ENCODE results near the gene ATXN1. TPM values are rescaled to one million over a fixed set of nuclear protein-coding genes. Genes with fewer than 3 reads are reported as not detected.

ATXN1 gene
- total RNA-seq, 1 donor from 2014 or later = 3.9 TPM

DNA sequence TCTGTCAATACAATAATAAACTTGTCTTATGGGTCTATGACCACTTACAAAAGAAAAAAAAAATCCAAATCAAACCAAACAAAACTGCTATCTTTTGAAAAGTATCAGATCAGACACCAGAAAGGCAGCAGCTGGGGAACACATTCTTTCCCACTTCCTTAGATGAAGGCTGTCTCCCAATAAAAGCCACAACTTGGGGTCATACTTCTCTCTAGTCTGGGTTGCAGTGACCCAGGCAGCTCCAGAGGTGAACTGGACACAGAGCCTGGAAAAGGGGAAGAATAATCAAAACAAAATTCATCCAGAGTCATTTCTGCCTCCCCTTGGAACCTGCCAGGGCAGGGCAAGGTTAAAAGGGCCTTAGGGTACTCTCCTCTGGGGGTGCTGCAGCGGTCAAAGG, 19.1 kb downstream of the ATXN1 start:
- Mint-ChIP-seq H3K4me1 (no peaks in the 10 kb centered on the region), H3K36me3 (ENCODE audit: low read depth) (no peaks in the 10 kb centered on the region), H3K9me3 (no peaks in the 10 kb centered on the region), H3K27ac (ENCODE audit: unreplicated experiment) (no peak overlapping the region), H3K27me3 (ENCODE audit: low read depth) (no peaks in the 10 kb centered on the region), H3K4me3 (no peak overlapping the region)
- no peak for DNase-seq (ENCODE audit: low read depth, low spot score)
- TF ChIP-seq, protein P1, sequence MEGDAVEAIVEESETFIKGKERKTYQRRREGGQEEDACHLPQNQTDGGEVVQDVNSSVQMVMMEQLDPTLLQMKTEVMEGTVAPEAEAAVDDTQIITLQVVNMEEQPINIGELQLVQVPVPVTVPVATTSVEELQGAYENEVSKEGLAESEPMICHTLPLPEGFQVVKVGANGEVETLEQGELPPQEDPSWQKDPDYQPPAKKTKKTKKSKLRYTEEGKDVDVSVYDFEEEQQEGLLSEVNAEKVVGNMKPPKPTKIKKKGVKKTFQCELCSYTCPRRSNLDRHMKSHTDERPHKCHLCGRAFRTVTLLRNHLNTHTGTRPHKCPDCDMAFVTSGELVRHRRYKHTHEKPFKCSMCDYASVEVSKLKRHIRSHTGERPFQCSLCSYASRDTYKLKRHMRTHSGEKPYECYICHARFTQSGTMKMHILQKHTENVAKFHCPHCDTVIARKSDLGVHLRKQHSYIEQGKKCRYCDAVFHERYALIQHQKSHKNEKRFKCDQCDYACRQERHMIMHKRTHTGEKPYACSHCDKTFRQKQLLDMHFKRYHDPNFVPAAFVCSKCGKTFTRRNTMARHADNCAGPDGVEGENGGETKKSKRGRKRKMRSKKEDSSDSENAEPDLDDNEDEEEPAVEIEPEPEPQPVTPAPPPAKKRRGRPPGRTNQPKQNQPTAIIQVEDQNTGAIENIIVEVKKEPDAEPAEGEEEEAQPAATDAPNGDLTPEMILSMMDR (conservative IDR thresholded peaks at IDR 0.05) = no peak

DNA sequence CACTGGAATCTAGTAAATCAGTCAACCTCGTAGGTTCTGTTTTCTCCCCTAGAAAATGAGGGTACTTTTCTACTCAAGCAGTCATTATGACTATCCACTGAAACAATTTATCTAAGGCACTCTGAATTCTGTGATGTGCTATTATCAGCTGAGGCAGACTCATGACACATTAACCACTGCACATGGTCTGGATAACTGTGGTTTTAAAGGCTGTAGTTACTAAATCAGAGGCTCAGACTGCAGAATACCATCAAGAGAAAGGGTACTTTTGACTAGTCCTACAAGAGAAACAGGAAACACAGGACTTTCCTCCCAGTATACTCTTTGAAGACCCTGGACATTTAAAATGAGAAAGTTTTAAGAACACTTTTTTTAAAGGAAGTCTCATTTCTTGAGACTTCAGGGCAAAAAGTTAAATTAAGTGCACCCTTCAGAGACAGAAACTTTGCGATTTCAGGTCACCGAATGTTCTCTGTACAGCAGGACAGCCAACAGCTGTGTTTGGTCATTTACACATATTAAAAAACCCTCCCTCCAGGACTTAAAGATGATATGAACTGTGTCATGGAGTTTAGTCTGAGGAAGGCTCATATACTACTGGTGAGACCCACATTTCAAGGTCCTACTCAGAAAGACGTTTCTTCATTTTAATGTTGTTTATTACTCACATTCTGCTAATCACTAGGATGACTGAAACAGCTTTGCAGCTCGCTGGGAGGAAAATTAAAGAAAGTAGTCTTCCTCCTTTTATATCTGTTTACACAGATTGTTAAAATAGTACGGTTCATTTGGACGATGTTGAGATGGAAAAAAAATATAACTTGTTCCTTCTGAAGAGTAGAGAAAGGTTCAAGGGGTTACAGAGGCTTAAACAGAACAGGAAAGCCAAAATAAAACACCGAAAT, 19.9 kb downstream of the ATXN1 start:
- Mint-ChIP-seq H3K27ac (ENCODE audit: unreplicated experiment) (no peak overlapping the region), H3K4me3 (no peak overlapping the region), H3K4me1 (no peaks in the 10 kb centered on the region), H3K36me3 (ENCODE audit: low read depth) (no peaks in the 10 kb centered on the region), H3K9me3 (no peaks in the 10 kb centered on the region), H3K27me3 (ENCODE audit: low read depth) (no peaks in the 10 kb centered on the region)
- TF ChIP-seq, protein P1 (conservative IDR thresholded peaks at IDR 0.05) = no peak
- no peak for DNase-seq (ENCODE audit: low read depth, low spot score)

DNA sequence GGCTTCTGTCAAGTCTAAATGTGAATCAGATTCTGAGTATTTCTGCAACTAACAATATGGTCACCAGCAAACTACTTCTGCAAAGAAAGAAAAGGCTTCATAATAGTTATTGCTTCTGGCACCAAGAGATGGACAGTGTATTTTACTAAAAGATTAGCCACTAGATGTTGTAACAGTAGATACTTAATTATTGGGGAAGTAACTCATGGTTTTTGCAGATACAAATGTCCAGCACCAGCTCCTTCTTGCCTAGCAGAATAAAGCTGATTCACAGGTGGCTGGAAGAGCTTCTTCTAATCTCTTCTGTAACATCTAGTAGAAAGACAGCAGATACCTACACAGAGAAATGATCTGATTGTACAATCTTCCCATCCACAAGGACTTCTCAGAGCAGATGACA, 21.2 kb downstream of the ATXN1 start:
- Mint-ChIP-seq H3K27ac (ENCODE audit: unreplicated experiment) (no peak overlapping the region), H3K9me3 (no peaks in the 10 kb centered on the region), H3K27me3 (ENCODE audit: low read depth) (no peaks in the 10 kb centered on the region), H3K36me3 (ENCODE audit: low read depth) (no peaks in the 10 kb centered on the region), H3K4me3 (no peak overlapping the region), H3K4me1 (no peaks in the 10 kb centered on the region)
- TF ChIP-seq, protein P1 (conservative IDR thresholded peaks at IDR 0.05) = no peak
- no peak for DNase-seq (ENCODE audit: low read depth, low spot score)

DNA sequence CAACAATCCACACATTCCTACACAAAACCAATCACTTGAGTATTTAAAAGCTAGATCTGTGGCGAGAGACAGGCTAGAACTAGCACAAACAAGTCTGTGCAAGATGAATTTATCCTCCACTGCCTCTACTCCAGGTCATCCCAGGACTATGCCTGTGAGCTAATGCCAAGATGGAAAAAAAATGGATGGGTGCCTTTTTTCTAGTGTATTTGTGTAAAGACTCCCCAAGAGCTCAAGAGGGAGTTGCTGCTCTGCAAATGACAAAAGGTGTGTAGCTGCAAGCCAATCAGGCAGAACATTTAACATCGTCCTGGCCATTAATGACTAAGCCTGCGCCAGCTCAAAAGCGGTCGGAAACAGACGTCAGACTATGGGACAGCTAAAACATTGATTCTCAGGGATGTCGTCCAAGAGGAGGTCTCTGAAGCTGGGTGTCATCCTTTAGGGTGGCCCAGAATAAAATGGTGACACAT, 21.9 kb downstream of the ATXN1 start:
- Mint-ChIP-seq H3K36me3 (ENCODE audit: low read depth) (no peaks in the 10 kb centered on the region), H3K27ac (ENCODE audit: unreplicated experiment) (no peak overlapping the region), H3K9me3 (no peaks in the 10 kb centered on the region), H3K4me1 (no peaks in the 10 kb centered on the region), H3K4me3 (no peak overlapping the region), H3K27me3 (ENCODE audit: low read depth) (no peaks in the 10 kb centered on the region)
- TF ChIP-seq, protein P1 (conservative IDR thresholded peaks at IDR 0.05) = no peak
- DNase-seq (ENCODE audit: low read depth, low spot score) = no peak

DNA sequence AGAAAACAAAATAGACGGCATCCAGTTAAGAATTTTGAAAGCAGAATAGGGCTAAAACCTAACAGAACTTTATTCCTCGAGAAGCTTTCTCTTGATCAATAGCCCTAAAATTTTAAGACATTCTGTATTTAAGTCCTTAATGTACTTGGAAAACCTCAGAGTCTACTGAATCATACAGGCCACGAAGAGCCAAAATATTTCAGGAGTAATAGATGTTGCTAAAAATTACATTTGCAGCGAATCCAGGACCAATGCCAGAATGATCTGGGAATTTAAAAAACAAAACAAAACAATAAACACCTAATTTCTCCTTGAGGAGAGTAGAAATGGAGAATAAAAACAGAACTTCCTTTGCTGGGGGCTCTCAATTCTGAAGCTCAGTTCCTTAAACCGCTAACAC, 23.3 kb downstream of the ATXN1 start:
- H3K4me3 Mint-ChIP-seq = no peak overlapping the region
- no peaks in the 10 kb centered on the region for H3K4me1 Mint-ChIP-seq
- no peaks in the 10 kb centered on the region for H3K9me3 Mint-ChIP-seq
- H3K36me3 Mint-ChIP-seq (ENCODE audit: low read depth) = no peaks in the 10 kb centered on the region
- DNase-seq (ENCODE audit: low read depth, low spot score) = no peak
- TF ChIP-seq, protein P1 (conservative IDR thresholded peaks at IDR 0.05) = no peak
- H3K27me3 Mint-ChIP-seq (ENCODE audit: low read depth) = no peaks in the 10 kb centered on the region
- no peak overlapping the region for H3K27ac Mint-ChIP-seq (ENCODE audit: unreplicated experiment)
